HepG2 (cell line): ENCODE data around the gene LUZP2.

Experiments
- HNRNPUL1 ChIP-seq: fragments of 200-400 bp; formaldehyde crosslinking; IDR thresholded peaks from 2 replicates; pipeline ENCODE4 v1.6.1; 2017; ENCODE audit warnings: low read depth, mild to moderate bottlenecking, low read length, moderate library complexity
- ZBTB8A ChIP-seq: sonication (generic); formaldehyde crosslinking; IDR thresholded peaks from 2 replicates; pipeline ENCODE4 v1.4.0; 2020; ENCODE audit warnings: mild to moderate bottlenecking, low read depth, missing genetic modification reagents, borderline replicate concordance
- ZNF670 ChIP-seq: sonication (generic); formaldehyde crosslinking; IDR thresholded peaks from 2 replicates; pipeline ENCODE4 v1.8.0; 2022; ENCODE audit warnings: mild to moderate bottlenecking, missing genetic modification reagents, borderline replicate concordance
- TF ChIP-seq, protein P1 (sequence below): sonication (generic); formaldehyde crosslinking; IDR thresholded peaks from 2 replicates; pipeline ENCODE4 v1.5.0; 2020; ENCODE audit warnings: mild to moderate bottlenecking, missing genetic modification reagents, moderate library complexity

GRCh38 chr11:24844406-24844805 is 347.6 kb downstream of the LUZP2 start:
- TF ChIP-seq, protein P1, sequence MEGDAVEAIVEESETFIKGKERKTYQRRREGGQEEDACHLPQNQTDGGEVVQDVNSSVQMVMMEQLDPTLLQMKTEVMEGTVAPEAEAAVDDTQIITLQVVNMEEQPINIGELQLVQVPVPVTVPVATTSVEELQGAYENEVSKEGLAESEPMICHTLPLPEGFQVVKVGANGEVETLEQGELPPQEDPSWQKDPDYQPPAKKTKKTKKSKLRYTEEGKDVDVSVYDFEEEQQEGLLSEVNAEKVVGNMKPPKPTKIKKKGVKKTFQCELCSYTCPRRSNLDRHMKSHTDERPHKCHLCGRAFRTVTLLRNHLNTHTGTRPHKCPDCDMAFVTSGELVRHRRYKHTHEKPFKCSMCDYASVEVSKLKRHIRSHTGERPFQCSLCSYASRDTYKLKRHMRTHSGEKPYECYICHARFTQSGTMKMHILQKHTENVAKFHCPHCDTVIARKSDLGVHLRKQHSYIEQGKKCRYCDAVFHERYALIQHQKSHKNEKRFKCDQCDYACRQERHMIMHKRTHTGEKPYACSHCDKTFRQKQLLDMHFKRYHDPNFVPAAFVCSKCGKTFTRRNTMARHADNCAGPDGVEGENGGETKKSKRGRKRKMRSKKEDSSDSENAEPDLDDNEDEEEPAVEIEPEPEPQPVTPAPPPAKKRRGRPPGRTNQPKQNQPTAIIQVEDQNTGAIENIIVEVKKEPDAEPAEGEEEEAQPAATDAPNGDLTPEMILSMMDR (CRISPR knock-in tag) = no peak
- TF ChIP-seq ZNF670 (CRISPR knock-in tag) = no peak
- TF ChIP-seq HNRNPUL1 = no peak
- no peak for TF ChIP-seq ZBTB8A (CRISPR knock-in tag)
